HepG2 (cell line): ENCODE data around the gene CCNQ. TPM values are rescaled to one million over a fixed set of nuclear protein-coding genes. Genes with fewer than 3 reads are reported as not detected.
A peak's percentile ranks its signal among the peaks of the same experiment; 100 is the strongest.

ENCODE experiments used
- AKNA ChIP-seq: sonication (generic); formaldehyde crosslinking; IDR thresholded peaks from 2 replicates; pipeline ENCODE4 v1.4.0; 2020; ENCODE audit warnings: missing genetic modification reagents, borderline replicate concordance
- ATM ChIP-seq: fragments of 450-650 bp; IDR thresholded peaks from 2 replicates; pipeline ENCODE4 v1.7.1; 2017; ENCODE audit warnings: mild to moderate bottlenecking, borderline replicate concordance
- GMEB1 ChIP-seq: sonication (generic); formaldehyde crosslinking; IDR thresholded peaks from 2 replicates; pipeline ENCODE4 v1.5.1; 2020; ENCODE audit warnings: missing genetic modification reagents, mild to moderate bottlenecking, borderline replicate concordance
- KIAA2018 ChIP-seq: sonication (generic); formaldehyde crosslinking; IDR thresholded peaks from 2 replicates; pipeline ENCODE4 v1.5.0; 2020; ENCODE audit warnings: mild to moderate bottlenecking, missing genetic modification reagents, borderline replicate concordance
- LRRFIP1 ChIP-seq: sonication (generic); formaldehyde crosslinking; conservative IDR thresholded peaks from 2 replicates; pipeline ENCODE4 v1.4.0; 2020; ENCODE audit warnings: missing genetic modification reagents
- MBNL3 ChIP-seq: fragments of 250-450 bp; sonication (Bioruptor Pico); conservative IDR thresholded peaks from 2 replicates; pipeline ENCODE4 v1.8.0; 2022; ENCODE audit warnings: mild to moderate bottlenecking, inconsistent platforms
- NFIC ChIP-seq: IDR thresholded peaks from 2 replicates; pipeline ENCODE4 v1.6.1; 2012; ENCODE audit warnings: mild to moderate bottlenecking, low read length, inconsistent platforms
- RBFOX2 ChIP-seq: fragments of 200-400 bp; formaldehyde crosslinking; IDR thresholded peaks from 2 replicates; pipeline ENCODE4 v1.6.1; 2017; ENCODE audit warnings: low read depth, mild to moderate bottlenecking, low read length
- ZNF232 ChIP-seq: sonication (generic); formaldehyde crosslinking; IDR thresholded peaks from 2 replicates; pipeline ENCODE4 v1.4.0; 2020; ENCODE audit warnings: missing genetic modification reagents, borderline replicate concordance
- ZNF839 ChIP-seq: sonication (generic); formaldehyde crosslinking; IDR thresholded peaks from 2 replicates; pipeline ENCODE4 v1.4.0; 2020; ENCODE audit warnings: missing genetic modification reagents, mild to moderate bottlenecking, borderline replicate concordance
- ZNF879 ChIP-seq: sonication (generic); formaldehyde crosslinking; IDR thresholded peaks from 2 replicates; pipeline ENCODE4 v1.8.1; 2023; ENCODE audit warnings: missing genetic modification reagents
- polyA plus RNA-seq, 8 experiments: library from polyadenylated mRNA; depleted of rRNA in 3 of 8; stranded (reverse) in 7 of 8; unstranded in 1 of 8; fragments of >200 nt; fragmentation: Illumina TruSeq in 4 of 8; extraction: Trizol in 4 of 8; gene quantifications; 2 replicates each; pipeline versions ENCODE4 v1.2.1 to v1.2.3, GENCODE V29; 2011 to 2016; ENCODE audit warnings: low read depth in 4 of 8, missing spikeins in 1 of 8, mixed read lengths in 1 of 8; ENCODE audit not compliant: insufficient read depth in 1 of 8
- total RNA-seq, 5 experiments: library from RNA; depleted of rRNA; stranded (reverse); fragments of >200 nt; fragmentation: Illumina TruSeq; extraction: Trizol; gene quantifications; 2 replicates each; pipeline ENCODE4 v1.2.3, GENCODE V29; 2016; ENCODE audit warnings: low read depth in 1 of 5

The CCNQ gene
- total and polyA plus RNA-seq, 2 of the 13 experiments (the other 11 are each of a cell fraction or from before 2014, with no cell fraction given), result 15.0 to 25.5 TPM

- TF ChIP-seq AKNA (no peak), LRRFIP1 (no peak), ZNF839 (CRISPR knock-in tag) (no peak), ZNF232 (CRISPR knock-in tag) (no peak; the same call in 1 of the 2 replicates), NFIC (no peak), ATM (no peak), RBFOX2 (peak; percentile 85), GMEB1 (CRISPR knock-in tag) (no peak), MBNL3 (no peak), KIAA2018 (CRISPR knock-in tag) (no peak), ZNF879 (CRISPR knock-in tag) (no peak)
These were observed 24.5 kb upstream of the CCNQ start (continued) for GRCh38 chrX:153623310-153624029.
